Activated naive CD4-positive, alpha-beta T cell treated with anti-CD3 and anti-CD28 coated beads for 36 hours (primary cell): Measurements from ENCODE around the gene LINS1. TPM values are rescaled to one million over a fixed set of nuclear protein-coding genes. Genes with fewer than 3 reads are reported as not detected.

ENCODE experiments used
- CTCF ChIA-PET: fragments of 350-600 bp; sonication (Branson Sonifier 250); formaldehyde crosslinking; loops from one replicate; lab custom pipeline; 2021; ENCODE audit warnings: antibody characterized with exemption; lab: Charles Lee
- DNase-seq: peaks from one replicate; pipeline ENCODE4 v3.0.0-alpha.2; 2020
- H3K27ac Mint-ChIP-seq: one replicate; pipeline ENCODE4 v1.8.0; 2021; ENCODE audit warnings: mild to moderate bottlenecking, mixed read lengths
- H3K27me3 Mint-ChIP-seq: one replicate; pipeline ENCODE4 v1.8.0; 2021; ENCODE audit warnings: low read depth, mixed read lengths
- H3K36me3 Mint-ChIP-seq: one replicate; pipeline ENCODE4 v1.8.0; 2021; ENCODE audit warnings: low read depth, mixed read lengths
- H3K4me1 Mint-ChIP-seq: one replicate; pipeline ENCODE4 v1.8.0; 2021; ENCODE audit warnings: low read depth, mixed read lengths
- H3K4me3 Mint-ChIP-seq: one replicate; pipeline ENCODE4 v1.8.0; 2021; ENCODE audit warnings: mild to moderate bottlenecking, moderate library complexity, mixed read lengths
- H3K9me3 Mint-ChIP-seq: one replicate; pipeline ENCODE4 v1.8.0; 2021; ENCODE audit warnings: mixed read lengths
- intact Hi-C: fragments of 100-400 bp; cut with micrococcal nuclease; formaldehyde crosslinking; loops from one replicate; pipeline ENCODE4 v1.15.1; 2023
- total RNA-seq, 2 experiments: library from RNA; stranded (reverse); gene quantifications; one replicate each; pipeline ENCODE4 v1.2.3, GENCODE V29; 2021

LINS1 gene
- total RNA-seq, 2 experiments from 2014 or later: 36.8 to 37.1 TPM

DNA sequence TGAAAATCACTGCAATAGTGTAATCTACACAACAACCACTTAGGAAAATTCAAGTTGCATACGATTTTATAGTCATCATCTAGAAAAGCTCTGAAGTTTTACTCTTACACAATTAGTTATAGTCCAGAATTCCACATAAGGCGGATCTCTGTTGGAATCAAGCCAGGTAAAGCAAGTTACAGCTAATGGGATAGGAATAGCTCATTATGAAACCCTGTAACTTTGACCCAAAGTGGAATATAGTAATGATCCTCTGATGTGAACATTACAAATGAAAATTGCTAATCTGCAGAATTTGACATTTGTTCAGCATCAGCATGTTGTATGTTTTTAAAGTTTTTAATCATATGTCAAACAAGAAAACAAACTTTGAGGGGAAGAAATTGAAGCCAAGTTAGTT lies 77.7 kb downstream of the LINS1 start:
- no peak overlapping the region for H3K4me3 Mint-ChIP-seq
- no peaks in the 10 kb centered on the region for H3K27me3 Mint-ChIP-seq
- H3K36me3 Mint-ChIP-seq: no peaks in the 10 kb centered on the region
- CTCF ChIA-PET: no interaction called here
- H3K27ac Mint-ChIP-seq: no peak overlapping the region
- H3K9me3 Mint-ChIP-seq: peaks cover 3% of the 10 kb centered on the region
- DNase-seq: no peak
- intact Hi-C loops: no loop called here
- peaks cover 24% of the 10 kb centered on the region for H3K4me1 Mint-ChIP-seq

GRCh38 chr15:100521907-100522306 lies 80.1 kb downstream of the LINS1 start:
- H3K27me3 Mint-ChIP-seq: no peaks in the 10 kb centered on the region
- intact Hi-C loops: no loop called here
- H3K4me3 Mint-ChIP-seq: no peak overlapping the region
- peaks cover 3% of the 10 kb centered on the region for H3K9me3 Mint-ChIP-seq
- H3K36me3 Mint-ChIP-seq: no peaks in the 10 kb centered on the region
- peaks cover 17% of the 10 kb centered on the region for H3K4me1 Mint-ChIP-seq
- no peak for DNase-seq
- no peak overlapping the region for H3K27ac Mint-ChIP-seq
- CTCF ChIA-PET: interaction anchor here (3.2 kb wide), 1 partner anchor 172 kb away, joined by 14 read pairs; no protein-coding TSS in a partner anchor

GRCh38 chr15:100520132-100520921 lies 81.7 kb downstream of the LINS1 start:
- Mint-ChIP-seq H3K27ac (peak overlapping the region; percentile 23), H3K4me3 (no peak overlapping the region), H3K9me3 (peaks cover 3% of the 10 kb centered on the region), H3K4me1 (peaks cover 22% of the 10 kb centered on the region), H3K36me3 (no peaks in the 10 kb centered on the region), H3K27me3 (no peaks in the 10 kb centered on the region)
- no peak for DNase-seq
- intact Hi-C loops: no loop called here
- CTCF ChIA-PET: interaction anchor here (3.2 kb wide), 1 partner anchor 170 kb away, joined by 14 read pairs; no protein-coding TSS in a partner anchor

DNA sequence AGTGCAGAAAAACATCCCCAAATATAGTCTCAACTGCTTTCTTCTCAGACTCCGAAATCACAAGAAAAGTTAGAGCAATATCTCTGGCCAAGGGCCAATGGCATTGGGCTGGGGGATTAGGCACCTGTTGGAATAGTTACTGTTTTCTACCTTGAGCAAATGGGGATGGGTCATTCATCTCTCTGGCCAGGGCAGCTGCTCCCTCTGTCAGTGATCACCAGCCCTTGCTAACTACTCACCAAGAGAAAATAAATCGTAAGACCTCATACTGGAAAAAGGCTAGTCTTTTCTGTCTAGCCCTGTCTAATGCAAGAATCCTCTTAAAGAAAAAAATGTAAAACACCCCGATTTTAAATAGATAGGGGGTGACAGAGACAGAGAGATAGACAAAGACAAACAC lies 84.1 kb downstream of the LINS1 start:
- no peaks in the 10 kb centered on the region for H3K9me3 Mint-ChIP-seq
- DNase-seq: no peak
- H3K4me3 Mint-ChIP-seq: no peak overlapping the region
- intact Hi-C loops: loop anchor here (5.0 kb wide), 1 partner anchor 166 kb away; no protein-coding TSS in a partner anchor
- CTCF ChIA-PET: interaction anchor here (0.9 kb wide), 1 partner anchor 55 kb away, joined by 4 read pairs; no protein-coding TSS in a partner anchor
- H3K4me1 Mint-ChIP-seq: peaks cover 22% of the 10 kb centered on the region
- no peak overlapping the region for H3K27ac Mint-ChIP-seq
- H3K36me3 Mint-ChIP-seq: no peaks in the 10 kb centered on the region
- no peaks in the 10 kb centered on the region for H3K27me3 Mint-ChIP-seq

Other genes with a start within 250 kb of the LINS1 start
- under 1 TPM; 0.21 to 0.25 TPM for gene CERS3, start 73.2 kb downstream of the LINS1 start, total RNA-seq
- gene ASB7, start 405 bp upstream of the LINS1 start, total RNA-seq: 10 to 100 TPM; 15.6 to 16.8 TPM